Measurements from ENCODE around the gene PTPN3.

DNA sequence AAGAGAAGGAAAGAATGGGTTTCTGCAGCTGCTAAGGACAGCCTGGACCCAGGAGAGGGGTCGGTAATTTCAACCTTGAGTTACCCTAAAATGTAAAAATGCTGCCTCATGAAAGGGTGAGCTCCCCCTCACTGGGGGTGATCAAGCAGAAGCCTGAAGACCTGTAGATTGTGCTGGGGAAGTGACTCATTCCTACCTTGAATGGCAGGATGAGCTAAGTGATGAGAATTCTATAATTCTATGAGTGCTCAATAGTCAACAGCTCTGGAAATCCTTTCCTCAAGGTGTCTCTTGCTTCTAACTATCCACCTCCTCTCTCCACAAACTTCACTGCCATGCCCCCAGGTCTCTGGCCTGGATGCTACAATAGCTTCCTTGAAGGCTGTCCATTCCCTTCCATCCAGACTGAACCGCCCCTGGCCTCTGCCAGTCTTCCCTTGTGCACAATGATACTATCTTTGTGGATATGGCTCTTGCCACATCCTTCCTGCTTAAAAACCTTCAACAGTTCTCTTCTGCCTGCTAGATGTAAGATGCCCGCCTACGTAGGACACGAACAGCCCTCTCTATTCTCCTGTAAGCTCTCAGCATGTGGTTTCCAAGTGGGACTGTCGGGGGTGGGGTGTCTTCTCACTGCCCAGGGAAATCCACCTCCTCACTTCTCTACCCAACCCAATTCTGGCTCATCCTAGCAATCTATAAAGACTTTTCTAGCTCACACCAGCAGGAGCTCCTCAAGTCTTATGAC is 50.6 kb downstream of the PTPN3 start:
- TF ChIP-seq CTCF (IDR thresholded peaks at IDR 0.05) (no peak), POLR2A (IDR thresholded peaks at IDR 0.05) (no peak)
